Measurements from ENCODE around the gene EID1. TPM values are rescaled to one million over a fixed set of nuclear protein-coding genes. Genes with fewer than 3 reads are reported as not detected.

EID1 gene
- total RNA-seq, 1 experiment from 2014 or later, result 104 TPM

- Mint-ChIP-seq H3K4me1 (peaks cover 3% of the 10 kb centered on the region), H3K4me3 (no peak overlapping the region), H3K36me3 (no peaks in the 10 kb centered on the region), H3K27me3 (ENCODE audit: low read depth) (no peaks in the 10 kb centered on the region), H3K9me3 (no peaks in the 10 kb centered on the region), H3K27ac (no peak overlapping the region)
- TF ChIP-seq MLX (CRISPR knock-in tag; IDR thresholded peaks at IDR 0.05), result no peak
- no peak for TF ChIP-seq ARID4B (CRISPR knock-in tag; IDR thresholded peaks at IDR 0.05; ENCODE audit: borderline replicate concordance)
- no peak for TF ChIP-seq TP53 (CRISPR knock-in tag; IDR thresholded peaks at IDR 0.05)
- no peak for TF ChIP-seq NR2C2 (CRISPR knock-in tag; IDR thresholded peaks at IDR 0.05)
- TF ChIP-seq ZNF317 (CRISPR knock-in tag; IDR thresholded peaks at IDR 0.05; ENCODE audit: borderline replicate concordance, low read depth), result no peak
- no peak for TF ChIP-seq OVOL2 (CRISPR knock-in tag; IDR thresholded peaks at IDR 0.05; ENCODE audit: borderline replicate concordance)
- TF ChIP-seq ZNF232 (CRISPR knock-in tag; IDR thresholded peaks at IDR 0.05), result no peak
- TF ChIP-seq MYBL2 (CRISPR knock-in tag; IDR thresholded peaks at IDR 0.05), result no peak
- TF ChIP-seq FOXK1 (CRISPR knock-in tag; IDR thresholded peaks at IDR 0.05), result no peak
- TF ChIP-seq USF2 (CRISPR knock-in tag; IDR thresholded peaks at IDR 0.05), result no peak
- TF ChIP-seq IRF1 (CRISPR knock-in tag; IDR thresholded peaks at IDR 0.05), result no peak
- no peak for TF ChIP-seq ZNF423 (CRISPR knock-in tag; IDR thresholded peaks at IDR 0.05)
- TF ChIP-seq MXD4 (CRISPR knock-in tag; IDR thresholded peaks at IDR 0.05; ENCODE audit: borderline replicate concordance), result no peak
- TF ChIP-seq HMGXB4 (CRISPR knock-in tag; IDR thresholded peaks at IDR 0.05), result no peak
- TF ChIP-seq ZNF425 (CRISPR knock-in tag; conservative IDR thresholded peaks at IDR 0.05), result no peak
- no peak for ATAC-seq
- POLR2A ChIA-PET, result no interaction called here
- CTCF ChIA-PET, result interaction anchor here (1.4 kb wide), 1 partner anchor 107 kb away, joined by 3 read pairs; no protein-coding TSS in a partner anchor
- no peak for DNase-seq (ENCODE audit: low spot score)
Measured at GRCh38 chr15:48868536-48868935, 9.4 kb upstream of the EID1 start.

GRCh38 chr15:48869966-48870365 is 8.0 kb upstream of the EID1 start:
- Mint-ChIP-seq H3K27ac (no peak overlapping the region), H3K36me3 (no peaks in the 10 kb centered on the region), H3K4me3 (no peak overlapping the region), H3K4me1 (peaks cover 3% of the 10 kb centered on the region), H3K9me3 (no peaks in the 10 kb centered on the region), H3K27me3 (ENCODE audit: low read depth) (peaks cover 3% of the 10 kb centered on the region; the same call in 1 of the 2 replicates)
- TF ChIP-seq HMGA2 (CRISPR knock-in tag; IDR thresholded peaks at IDR 0.05) (no peak), ATF3 (CRISPR knock-in tag; conservative IDR thresholded peaks at IDR 0.05) (no peak), GTF2I (CRISPR knock-in tag; conservative IDR thresholded peaks at IDR 0.05) (no peak), IRF2 (CRISPR knock-in tag; IDR thresholded peaks at IDR 0.05; ENCODE audit: borderline replicate concordance, low read depth) (no peak), TCF7 (CRISPR knock-in tag; IDR thresholded peaks at IDR 0.05; ENCODE audit: low read depth) (no peak), ZNF281 (CRISPR knock-in tag; IDR thresholded peaks at IDR 0.05) (no peak), MYBL2 (CRISPR knock-in tag; IDR thresholded peaks at IDR 0.05) (no peak), CBFB (CRISPR knock-in tag; IDR thresholded peaks at IDR 0.05; ENCODE audit: low read depth) (no peak), FOXJ3 (CRISPR knock-in tag; IDR thresholded peaks at IDR 0.05; ENCODE audit: borderline replicate concordance) (no peak)
- POLR2A ChIA-PET, result no interaction called here
- DNase-seq (ENCODE audit: low spot score) (no peak), ATAC-seq (no peak)
- CTCF ChIA-PET, result no interaction called here

Data from WTC11 (cell line).